PC-3 (cell line): Measurements from ENCODE around the gene TMIE.

Experiments used
- CTCF ChIP-seq: fragments of 300-600 bp; sonication (generic); conservative IDR thresholded peaks from 2 replicates; pipeline ENCODE4 v1.5.1; 2017; ENCODE audit warnings: antibody characterized with exemption, low read depth, mild to moderate bottlenecking, low read length
- EZH2 ChIP-seq: fragments of 300-600 bp; sonication (generic); IDR thresholded peaks from one replicate; pipeline ENCODE4 v1.6.1; 2017; ENCODE audit warnings: antibody characterized with exemption, mild to moderate bottlenecking, low read length; ENCODE audit not compliant: unreplicated experiment
- EZH2phosphoT487 ChIP-seq: fragments of 300-600 bp; sonication (generic); IDR thresholded peaks from 2 replicates; pipeline ENCODE4 v1.6.1; 2018; ENCODE audit warnings: mild to moderate bottlenecking, antibody characterized with exemption, low read length, borderline replicate concordance

- no peak for TF ChIP-seq CTCF
- no peak for TF ChIP-seq EZH2
- no peak for TF ChIP-seq EZH2phosphoT487
Measured at GRCh38 chr3:46666453-46666845, 34.7 kb upstream of the TMIE start.
